ENCODE results near the gene CPOX. TPM values are rescaled to one million over a fixed set of nuclear protein-coding genes. Genes with fewer than 3 reads are reported as not detected.

CPOX gene
- total and polyA plus RNA-seq, 10 of the 15 experiments (the other 5 are each of a cell fraction or from before 2014, with no cell fraction given): 40.7 to 72.6 (median 64.5) TPM

DNA sequence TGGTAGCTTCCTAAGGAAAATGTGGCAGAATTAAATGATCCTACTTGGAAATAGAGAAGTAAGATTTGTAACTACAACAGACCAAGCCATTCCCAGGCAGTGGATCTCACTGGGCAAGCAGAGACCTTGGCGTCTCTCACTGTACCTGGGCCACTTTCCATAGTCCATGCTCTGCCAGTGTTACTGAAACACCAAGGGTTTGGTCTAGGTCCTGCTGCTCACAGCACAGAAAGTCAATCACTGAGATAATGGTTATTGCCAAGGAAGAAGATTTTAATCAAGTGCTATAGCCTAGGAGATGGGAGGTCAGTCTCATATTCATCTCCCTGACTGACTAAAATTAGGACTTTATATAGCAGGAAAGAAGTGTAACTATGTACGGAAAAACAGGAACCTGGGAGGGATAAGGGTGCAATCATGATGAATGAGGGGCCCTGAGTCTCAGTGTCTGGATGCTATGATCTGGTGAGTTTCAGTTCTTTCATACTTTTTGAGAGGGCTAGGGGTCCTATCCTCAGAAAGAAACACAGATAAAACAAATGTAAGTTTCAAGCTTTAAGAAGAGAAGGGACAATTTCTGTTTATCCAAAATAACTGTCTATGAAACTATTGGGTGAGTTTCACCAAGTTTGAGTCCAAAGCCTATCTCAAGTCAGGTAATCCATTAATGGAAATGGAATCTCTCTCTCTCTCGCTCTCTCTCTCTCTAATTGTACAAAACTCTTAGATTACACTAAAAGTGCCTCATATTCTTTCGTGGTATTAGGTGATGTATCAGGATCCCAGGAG, 41.0 kb downstream of the CPOX start (continued):
- TF ChIP-seq, protein P1, sequence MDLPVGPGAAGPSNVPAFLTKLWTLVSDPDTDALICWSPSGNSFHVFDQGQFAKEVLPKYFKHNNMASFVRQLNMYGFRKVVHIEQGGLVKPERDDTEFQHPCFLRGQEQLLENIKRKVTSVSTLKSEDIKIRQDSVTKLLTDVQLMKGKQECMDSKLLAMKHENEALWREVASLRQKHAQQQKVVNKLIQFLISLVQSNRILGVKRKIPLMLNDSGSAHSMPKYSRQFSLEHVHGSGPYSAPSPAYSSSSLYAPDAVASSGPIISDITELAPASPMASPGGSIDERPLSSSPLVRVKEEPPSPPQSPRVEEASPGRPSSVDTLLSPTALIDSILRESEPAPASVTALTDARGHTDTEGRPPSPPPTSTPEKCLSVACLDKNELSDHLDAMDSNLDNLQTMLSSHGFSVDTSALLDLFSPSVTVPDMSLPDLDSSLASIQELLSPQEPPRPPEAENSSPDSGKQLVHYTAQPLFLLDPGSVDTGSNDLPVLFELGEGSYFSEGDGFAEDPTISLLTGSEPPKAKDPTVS (IDR thresholded peaks at IDR 0.05; ENCODE audit: low read depth, low read length): no peak
- TF ChIP-seq TAF1 (IDR thresholded peaks at IDR 0.05; ENCODE audit: borderline replicate concordance, low read depth, low read length): peak; percentile 32; the same call in 1 of the 2 replicates

DNA sequence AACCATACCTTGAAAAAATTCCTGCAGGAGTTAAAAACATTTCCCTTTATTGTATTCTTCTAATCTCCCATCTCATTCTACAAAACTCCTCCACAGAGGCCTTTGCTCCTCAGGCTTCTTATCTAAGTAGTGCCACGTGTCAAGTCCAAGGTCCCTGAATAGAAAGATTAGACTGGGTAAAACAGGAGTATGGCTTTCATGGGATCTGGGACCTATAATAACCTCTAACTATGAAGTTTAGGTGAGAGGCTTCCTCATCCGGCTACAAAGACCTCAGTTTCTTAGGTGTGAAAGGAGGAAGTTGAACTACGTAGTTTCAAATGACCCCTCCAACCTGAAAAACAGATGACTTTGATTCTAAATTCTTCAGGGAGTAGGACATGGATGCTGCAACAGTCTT, 41.7 kb downstream of the CPOX start:
- RAD21 ChIA-PET (ENCODE audit: unreplicated experiment): interaction anchor here (0.9 to 20.2 kb wide), 7 partner anchors 8 to 31 kb away, joined by 3 to 511 read pairs (median 7); partner anchors contain the start of genes CLDND1 and GPR15
- POLR2A ChIA-PET: interaction anchor here (0.9 to 23.2 kb wide), 5 partner anchors 10 to 28 kb away, joined by 3 to 350 read pairs (median 7); partner anchors contain the start of gene GPR15
- Histone ChIP-seq H3K9me3 (replicated peaks; ENCODE audit: control insufficient read depth, insufficient read depth, low read length) (no peaks in the 10 kb centered on the region), H3K79me2 (ENCODE audit: control insufficient read depth, insufficient read depth, low read length) (peaks cover 93% of the 10 kb centered on the region), H3K4me2 (ENCODE audit: control insufficient read depth, insufficient read depth) (peak overlapping the region; percentile 57), H3K36me3 (ENCODE audit: control insufficient read depth in 2 of 2, insufficient read depth in 2 of 2, low read length in 1 of 2) (no peaks in the 10 kb centered on the region), H2AFZ (ENCODE audit: control insufficient read depth, low read depth, low read length) (no peak overlapping the region), H4K20me1 (ENCODE audit: control insufficient read depth, insufficient read depth) (no peaks in the 10 kb centered on the region), H3K27me3 (replicated peaks in 1 of 2; ENCODE audit: control insufficient read depth in 2 of 2, insufficient read depth in 2 of 2, low read length in 1 of 2) (no peaks in the 10 kb centered on the region), H3K4me1 (ENCODE audit: control insufficient read depth, insufficient read depth, low read length) (peaks cover 23% of the 10 kb centered on the region), H3K27ac (ENCODE audit: control insufficient read depth, insufficient read depth) (peak overlapping the region; percentile 100), H3K9ac (ENCODE audit: control insufficient read depth, insufficient read depth, low read length) (peak overlapping the region; percentile 94), H3K4me3 (peak overlapping the region; percentile 73; the same call in 1 of the 2 replicates)
- intact Hi-C loops (cut with micrococcal nuclease; ENCODE audit: unreplicated experiment) (loop anchor here (10.0 kb wide), 1 partner anchor 863 kb away; no protein-coding TSS in a partner anchor), in situ Hi-C loops (cut with MboI) (no loop called here)
- 2% methylated on average over 3 of the region's 3 CpGs for WGBS (ENCODE audit: insufficient coverage, insufficient replicate concordance, low lambda C conversion rate, missing lambda C conversion rate)
- CTCF ChIA-PET: interaction anchor here (1.1 to 2.7 kb wide), 3 partner anchors 10 to 15 kb away, joined by 3 to 14 read pairs (median 9); no protein-coding TSS in a partner anchor
- ATAC-seq (peak; percentile 15), FAIRE-seq (no peak), DNase-seq (ENCODE audit: low read depth, low spot score) (no peak)
- SMC1A ChIA-PET (ENCODE audit: uncharacterized antibody, unreplicated experiment): interaction anchor here (0.7 to 23.6 kb wide), 6 partner anchors 11 to 29 kb away, joined by 3 to 603 read pairs (median 28); partner anchors contain the start of genes CLDND1 and GPR15
- BruUV-seq (replicated peaks): no TSS peak
- peak in 1 of 2 experiments; percentile 14; a peak in 1 of 4 replicates for TF ChIP-seq EP300 (IDR thresholded peaks at IDR 0.05; ENCODE audit: borderline replicate concordance in 1 of 2, control insufficient read depth in 1 of 2, low read depth in 2 of 2, low read length in 2 of 2)
- no peak for TF ChIP-seq HDAC6 (IDR thresholded peaks at IDR 0.05; ENCODE audit: unreplicated experiment)
- TF ChIP-seq STAT3 (IDR thresholded peaks at IDR 0.05; ENCODE audit: low read depth, low read length): peak; percentile 5; the same call in 1 of the 2 replicates
- peak in 1 of 2 experiments; percentile 45; a peak in 2 of 4 replicates for TF ChIP-seq IKZF2 (IDR thresholded peaks at IDR 0.05)
- no peak for TF ChIP-seq POU2F2 (IDR thresholded peaks at IDR 0.05; ENCODE audit: borderline replicate concordance, low read depth, low read length)
- TF ChIP-seq, protein P2, sequence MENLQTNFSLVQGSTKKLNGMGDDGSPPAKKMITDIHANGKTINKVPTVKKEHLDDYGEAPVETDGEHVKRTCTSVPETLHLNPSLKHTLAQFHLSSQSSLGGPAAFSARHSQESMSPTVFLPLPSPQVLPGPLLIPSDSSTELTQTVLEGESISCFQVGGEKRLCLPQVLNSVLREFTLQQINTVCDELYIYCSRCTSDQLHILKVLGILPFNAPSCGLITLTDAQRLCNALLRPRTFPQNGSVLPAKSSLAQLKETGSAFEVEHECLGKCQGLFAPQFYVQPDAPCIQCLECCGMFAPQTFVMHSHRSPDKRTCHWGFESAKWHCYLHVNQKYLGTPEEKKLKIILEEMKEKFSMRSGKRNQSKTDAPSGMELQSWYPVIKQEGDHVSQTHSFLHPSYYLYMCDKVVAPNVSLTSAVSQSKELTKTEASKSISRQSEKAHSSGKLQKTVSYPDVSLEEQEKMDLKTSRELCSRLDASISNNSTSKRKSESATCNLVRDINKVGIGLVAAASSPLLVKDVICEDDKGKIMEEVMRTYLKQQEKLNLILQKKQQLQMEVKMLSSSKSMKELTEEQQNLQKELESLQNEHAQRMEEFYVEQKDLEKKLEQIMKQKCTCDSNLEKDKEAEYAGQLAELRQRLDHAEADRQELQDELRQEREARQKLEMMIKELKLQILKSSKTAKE (IDR thresholded peaks at IDR 0.05; ENCODE audit: low read depth, poor library complexity, severe bottlenecking): no peak
- TF ChIP-seq BCL11A (IDR thresholded peaks at IDR 0.05; ENCODE audit: low read depth, low read length): peak; percentile 25; the same call in 1 of the 2 replicates
- no peak for TF ChIP-seq YBX1 (IDR thresholded peaks at IDR 0.05)
- TF ChIP-seq NR2F1 (conservative IDR thresholded peaks at IDR 0.05): 0 out of 2 replicates have a peak, but pooled peaks have one; percentile 40
- TF ChIP-seq, protein P3, sequence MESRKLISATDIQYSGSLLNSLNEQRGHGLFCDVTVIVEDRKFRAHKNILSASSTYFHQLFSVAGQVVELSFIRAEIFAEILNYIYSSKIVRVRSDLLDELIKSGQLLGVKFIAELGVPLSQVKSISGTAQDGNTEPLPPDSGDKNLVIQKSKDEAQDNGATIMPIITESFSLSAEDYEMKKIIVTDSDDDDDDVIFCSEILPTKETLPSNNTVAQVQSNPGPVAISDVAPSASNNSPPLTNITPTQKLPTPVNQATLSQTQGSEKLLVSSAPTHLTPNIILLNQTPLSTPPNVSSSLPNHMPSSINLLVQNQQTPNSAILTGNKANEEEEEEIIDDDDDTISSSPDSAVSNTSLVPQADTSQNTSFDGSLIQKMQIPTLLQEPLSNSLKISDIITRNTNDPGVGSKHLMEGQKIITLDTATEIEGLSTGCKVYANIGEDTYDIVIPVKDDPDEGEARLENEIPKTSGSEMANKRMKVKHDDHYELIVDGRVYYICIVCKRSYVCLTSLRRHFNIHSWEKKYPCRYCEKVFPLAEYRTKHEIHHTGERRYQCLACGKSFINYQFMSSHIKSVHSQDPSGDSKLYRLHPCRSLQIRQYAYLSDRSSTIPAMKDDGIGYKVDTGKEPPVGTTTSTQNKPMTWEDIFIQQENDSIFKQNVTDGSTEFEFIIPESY (IDR thresholded peaks at IDR 0.05): no peak

Data from GM12878 (cell line).